ENCODE results near the gene PKNOX1. TPM values are rescaled to one million over a fixed set of nuclear protein-coding genes. Genes with fewer than 3 reads are reported as not detected.

PKNOX1 gene
- total and polyA plus RNA-seq, 2 experiments from 2014 or later, result 29.9 to 76.7 TPM

DNA sequence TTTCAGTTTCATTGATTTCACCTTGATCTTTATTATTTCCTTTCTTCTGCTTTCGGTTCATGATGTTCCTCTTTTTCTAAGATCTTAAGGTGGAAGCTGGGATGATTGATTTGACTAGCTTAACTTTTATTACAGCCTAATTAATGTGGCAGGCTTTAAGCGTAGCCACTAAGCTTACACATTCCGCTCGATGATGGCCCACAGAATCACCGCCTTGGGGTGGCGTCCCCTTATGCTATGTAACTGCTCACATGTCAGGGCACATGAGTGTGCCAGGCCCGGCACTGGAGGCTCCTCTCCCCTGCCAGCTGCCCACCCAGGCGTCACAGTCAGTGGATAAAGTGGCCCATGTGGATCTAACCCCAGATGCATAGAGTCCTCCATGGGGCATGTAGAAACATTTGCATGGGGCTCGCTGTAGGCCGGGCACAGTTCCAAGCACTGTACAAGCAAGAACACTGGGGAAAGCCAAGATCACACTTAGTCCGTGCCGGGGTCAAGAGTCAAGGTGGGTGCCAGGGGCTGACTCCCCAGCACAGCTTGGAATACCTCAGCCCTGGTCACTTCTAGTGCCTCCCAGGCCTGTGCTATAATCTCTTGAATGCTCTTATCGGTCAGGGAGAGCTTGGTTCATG lies 41.7 kb downstream of the PKNOX1 start:
- Mint-ChIP-seq H3K4me3 (no peak overlapping the region), H3K27me3 (ENCODE audit: insufficient read depth, low read depth, poor library complexity) (peaks cover 6% of the 10 kb centered on the region), H3K27ac (no peak overlapping the region), H3K4me1 (no peaks in the 10 kb centered on the region), H3K9me3 (no peaks in the 10 kb centered on the region), H3K36me3 (ENCODE audit: low read depth) (peaks cover 51% of the 10 kb centered on the region)
- H3K27ac ChIP-seq (ENCODE audit: low read depth), result no peak overlapping the region
- no peak overlapping the region for H2AFZ ChIP-seq
- no peak for ATAC-seq
- H3F3A ChIP-seq (replicated peaks; ENCODE audit: low read depth), result peaks cover 4% of the 10 kb centered on the region; the same call in 1 of the 2 replicates
- no peak overlapping the region for H3K4me2 ChIP-seq
- peaks cover 19% of the 10 kb centered on the region; the same call in 1 of the 2 replicates for H3K36me3 ChIP-seq (ENCODE audit: insufficient read depth)
- H3K9me2 ChIP-seq (ENCODE audit: insufficient read depth), result no peaks in the 10 kb centered on the region
- no peaks in the 10 kb centered on the region for H3K4me1 ChIP-seq (ENCODE audit: insufficient read depth)
- DNase-seq (ENCODE audit: low spot score), result no peak
- TF ChIP-seq, protein P1, sequence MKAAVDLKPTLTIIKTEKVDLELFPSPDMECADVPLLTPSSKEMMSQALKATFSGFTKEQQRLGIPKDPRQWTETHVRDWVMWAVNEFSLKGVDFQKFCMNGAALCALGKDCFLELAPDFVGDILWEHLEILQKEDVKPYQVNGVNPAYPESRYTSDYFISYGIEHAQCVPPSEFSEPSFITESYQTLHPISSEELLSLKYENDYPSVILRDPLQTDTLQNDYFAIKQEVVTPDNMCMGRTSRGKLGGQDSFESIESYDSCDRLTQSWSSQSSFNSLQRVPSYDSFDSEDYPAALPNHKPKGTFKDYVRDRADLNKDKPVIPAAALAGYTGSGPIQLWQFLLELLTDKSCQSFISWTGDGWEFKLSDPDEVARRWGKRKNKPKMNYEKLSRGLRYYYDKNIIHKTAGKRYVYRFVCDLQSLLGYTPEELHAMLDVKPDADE (IDR thresholded peaks at IDR 0.05), result no peak
- TF ChIP-seq POLR2AphosphoS5 (IDR thresholded peaks at IDR 0.05; ENCODE audit: low read depth), result no peak
- TF ChIP-seq CREB1 (CRISPR knock-in tag; IDR thresholded peaks at IDR 0.05; ENCODE audit: low read depth), result no peak
- TF ChIP-seq ZNF114 (CRISPR knock-in tag; IDR thresholded peaks at IDR 0.05), result no peak
- TF ChIP-seq EZH2phosphoT487 (IDR thresholded peaks at IDR 0.05; ENCODE audit: unreplicated experiment), result no peak
- TF ChIP-seq, protein P2, sequence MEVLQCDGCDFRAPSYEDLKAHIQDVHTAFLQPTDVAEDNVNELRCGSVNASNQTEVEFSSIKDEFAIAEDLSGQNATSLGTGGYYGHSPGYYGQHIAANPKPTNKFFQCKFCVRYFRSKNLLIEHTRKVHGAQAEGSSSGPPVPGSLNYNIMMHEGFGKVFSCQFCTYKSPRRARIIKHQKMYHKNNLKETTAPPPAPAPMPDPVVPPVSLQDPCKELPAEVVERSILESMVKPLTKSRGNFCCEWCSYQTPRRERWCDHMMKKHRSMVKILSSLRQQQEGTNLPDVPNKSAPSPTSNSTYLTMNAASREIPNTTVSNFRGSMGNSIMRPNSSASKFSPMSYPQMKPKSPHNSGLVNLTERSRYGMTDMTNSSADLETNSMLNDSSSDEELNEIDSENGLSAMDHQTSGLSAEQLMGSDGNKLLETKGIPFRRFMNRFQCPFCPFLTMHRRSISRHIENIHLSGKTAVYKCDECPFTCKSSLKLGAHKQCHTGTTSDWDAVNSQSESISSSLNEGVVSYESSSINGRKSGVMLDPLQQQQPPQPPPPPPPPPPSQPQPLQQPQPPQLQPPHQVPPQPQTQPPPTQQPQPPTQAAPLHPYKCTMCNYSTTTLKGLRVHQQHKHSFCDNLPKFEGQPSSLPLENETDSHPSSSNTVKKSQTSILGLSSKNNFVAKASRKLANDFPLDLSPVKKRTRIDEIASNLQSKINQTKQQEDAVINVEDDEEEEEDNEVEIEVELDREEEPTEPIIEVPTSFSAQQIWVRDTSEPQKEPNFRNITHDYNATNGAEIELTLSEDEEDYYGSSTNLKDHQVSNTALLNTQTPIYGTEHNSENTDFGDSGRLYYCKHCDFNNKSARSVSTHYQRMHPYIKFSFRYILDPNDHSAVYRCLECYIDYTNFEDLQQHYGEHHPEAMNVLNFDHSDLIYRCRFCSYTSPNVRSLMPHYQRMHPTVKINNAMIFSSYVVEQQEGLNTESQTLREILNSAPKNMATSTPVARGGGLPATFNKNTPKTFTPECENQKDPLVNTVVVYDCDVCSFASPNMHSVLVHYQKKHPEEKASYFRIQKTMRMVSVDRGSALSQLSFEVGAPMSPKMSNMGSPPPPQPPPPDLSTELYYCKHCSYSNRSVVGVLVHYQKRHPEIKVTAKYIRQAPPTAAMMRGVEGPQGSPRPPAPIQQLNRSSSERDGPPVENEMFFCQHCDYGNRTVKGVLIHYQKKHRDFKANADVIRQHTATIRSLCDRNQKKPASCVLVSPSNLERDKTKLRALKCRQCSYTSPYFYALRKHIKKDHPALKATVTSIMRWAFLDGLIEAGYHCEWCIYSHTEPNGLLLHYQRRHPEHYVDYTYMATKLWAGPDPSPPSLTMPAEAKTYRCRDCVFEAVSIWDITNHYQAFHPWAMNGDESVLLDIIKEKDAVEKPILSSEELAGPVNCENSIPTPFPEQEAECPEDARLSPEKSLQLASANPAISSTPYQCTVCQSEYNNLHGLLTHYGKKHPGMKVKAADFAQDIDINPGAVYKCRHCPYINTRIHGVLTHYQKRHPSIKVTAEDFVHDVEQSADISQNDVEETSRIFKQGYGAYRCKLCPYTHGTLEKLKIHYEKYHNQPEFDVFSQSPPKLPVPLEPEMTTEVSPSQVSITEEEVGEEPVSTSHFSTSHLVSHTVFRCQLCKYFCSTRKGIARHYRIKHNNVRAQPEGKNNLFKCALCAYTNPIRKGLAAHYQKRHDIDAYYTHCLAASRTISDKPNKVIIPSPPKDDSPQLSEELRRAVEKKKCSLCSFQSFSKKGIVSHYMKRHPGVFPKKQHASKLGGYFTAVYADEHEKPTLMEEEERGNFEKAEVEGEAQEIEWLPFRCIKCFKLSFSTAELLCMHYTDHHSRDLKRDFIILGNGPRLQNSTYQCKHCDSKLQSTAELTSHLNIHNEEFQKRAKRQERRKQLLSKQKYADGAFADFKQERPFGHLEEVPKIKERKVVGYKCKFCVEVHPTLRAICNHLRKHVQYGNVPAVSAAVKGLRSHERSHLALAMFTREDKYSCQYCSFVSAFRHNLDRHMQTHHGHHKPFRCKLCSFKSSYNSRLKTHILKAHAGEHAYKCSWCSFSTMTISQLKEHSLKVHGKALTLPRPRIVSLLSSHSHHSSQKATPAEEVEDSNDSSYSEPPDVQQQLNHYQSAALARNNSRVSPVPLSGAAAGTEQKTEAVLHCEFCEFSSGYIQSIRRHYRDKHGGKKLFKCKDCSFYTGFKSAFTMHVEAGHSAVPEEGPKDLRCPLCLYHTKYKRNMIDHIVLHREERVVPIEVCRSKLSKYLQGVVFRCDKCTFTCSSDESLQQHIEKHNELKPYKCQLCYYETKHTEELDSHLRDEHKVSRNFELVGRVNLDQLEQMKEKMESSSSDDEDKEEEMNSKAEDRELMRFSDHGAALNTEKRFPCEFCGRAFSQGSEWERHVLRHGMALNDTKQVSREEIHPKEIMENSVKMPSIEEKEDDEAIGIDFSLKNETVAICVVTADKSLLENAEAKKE (CRISPR knock-in tag; IDR thresholded peaks at IDR 0.05), result no peak
- TF ChIP-seq JUNB (IDR thresholded peaks at IDR 0.05; ENCODE audit: unreplicated experiment), result no peak
- no peak for TF ChIP-seq ZNF331 (CRISPR knock-in tag; IDR thresholded peaks at IDR 0.05; ENCODE audit: low read depth)
- no peak for TF ChIP-seq EZH2 (IDR thresholded peaks at IDR 0.05; ENCODE audit: low read depth, unreplicated experiment)
- no peak for TF ChIP-seq NANOG (IDR thresholded peaks at IDR 0.05; ENCODE audit: borderline replicate concordance)
- no peaks in the 10 kb centered on the region for H3K27me3 ChIP-seq (ENCODE audit: insufficient read depth)
- no peak overlapping the region for H3K4me3 ChIP-seq
- no peaks in the 10 kb centered on the region for H4K20me1 ChIP-seq (replicated peaks; ENCODE audit: insufficient read depth)
- H3K79me2 ChIP-seq (replicated peaks; ENCODE audit: insufficient read depth), result no peaks in the 10 kb centered on the region; the same call in 1 of the 2 replicates

Measured in GM23338 (cell line).